ENCODE results near the gene TMEM144.
A peak's percentile ranks its signal among the peaks of the same experiment; 100 is the strongest.
"Not testable (repeated sequence)": the region's sequence is repeated elsewhere in the genome, so short reads cannot be mapped to it uniquely, and the experiment has no call there.

TMEM144 gene

DNA sequence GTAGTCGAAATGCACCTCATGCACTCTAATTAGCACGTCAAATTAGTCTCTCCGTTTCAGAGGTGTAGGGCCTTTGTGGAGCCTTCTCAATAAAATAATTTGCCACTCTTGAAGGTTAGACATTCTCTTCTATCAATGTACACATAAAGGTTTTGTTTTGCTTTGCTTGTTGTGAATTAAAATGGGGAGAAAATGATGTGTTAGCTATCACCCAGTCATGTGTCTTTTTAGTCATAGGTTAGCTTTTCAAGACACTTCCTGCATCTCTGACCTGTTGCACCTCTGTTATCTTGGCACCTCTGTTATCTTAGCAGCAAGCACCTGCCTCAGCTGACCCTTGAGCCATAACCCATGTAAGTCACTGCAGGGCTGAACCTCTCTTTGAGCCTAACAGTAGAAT is 936 bp downstream of the TMEM144 start:
- no peak for TF ChIP-seq POLR2A (IDR thresholded peaks at IDR 0.05; ENCODE audit: extremely low read depth, insufficient read length)
- TF ChIP-seq, protein P1, sequence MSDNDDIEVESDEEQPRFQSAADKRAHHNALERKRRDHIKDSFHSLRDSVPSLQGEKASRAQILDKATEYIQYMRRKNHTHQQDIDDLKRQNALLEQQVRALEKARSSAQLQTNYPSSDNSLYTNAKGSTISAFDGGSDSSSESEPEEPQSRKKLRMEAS (IDR thresholded peaks at IDR 0.05; ENCODE audit: low read depth, low read length) = no peak
- TF ChIP-seq, protein P2, sequence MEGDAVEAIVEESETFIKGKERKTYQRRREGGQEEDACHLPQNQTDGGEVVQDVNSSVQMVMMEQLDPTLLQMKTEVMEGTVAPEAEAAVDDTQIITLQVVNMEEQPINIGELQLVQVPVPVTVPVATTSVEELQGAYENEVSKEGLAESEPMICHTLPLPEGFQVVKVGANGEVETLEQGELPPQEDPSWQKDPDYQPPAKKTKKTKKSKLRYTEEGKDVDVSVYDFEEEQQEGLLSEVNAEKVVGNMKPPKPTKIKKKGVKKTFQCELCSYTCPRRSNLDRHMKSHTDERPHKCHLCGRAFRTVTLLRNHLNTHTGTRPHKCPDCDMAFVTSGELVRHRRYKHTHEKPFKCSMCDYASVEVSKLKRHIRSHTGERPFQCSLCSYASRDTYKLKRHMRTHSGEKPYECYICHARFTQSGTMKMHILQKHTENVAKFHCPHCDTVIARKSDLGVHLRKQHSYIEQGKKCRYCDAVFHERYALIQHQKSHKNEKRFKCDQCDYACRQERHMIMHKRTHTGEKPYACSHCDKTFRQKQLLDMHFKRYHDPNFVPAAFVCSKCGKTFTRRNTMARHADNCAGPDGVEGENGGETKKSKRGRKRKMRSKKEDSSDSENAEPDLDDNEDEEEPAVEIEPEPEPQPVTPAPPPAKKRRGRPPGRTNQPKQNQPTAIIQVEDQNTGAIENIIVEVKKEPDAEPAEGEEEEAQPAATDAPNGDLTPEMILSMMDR (IDR thresholded peaks at IDR 0.05; ENCODE audit: low read depth, low read length) = no peak
- no peak for TF ChIP-seq MYC (IDR thresholded peaks at IDR 0.05; ENCODE audit: low read depth, low read length)
- H3K4me3 ChIP-seq (ENCODE audit: low read depth, low read length) = peak overlapping the region; percentile 53
- no peak for DNase-seq (ENCODE audit: low read depth)

DNA sequence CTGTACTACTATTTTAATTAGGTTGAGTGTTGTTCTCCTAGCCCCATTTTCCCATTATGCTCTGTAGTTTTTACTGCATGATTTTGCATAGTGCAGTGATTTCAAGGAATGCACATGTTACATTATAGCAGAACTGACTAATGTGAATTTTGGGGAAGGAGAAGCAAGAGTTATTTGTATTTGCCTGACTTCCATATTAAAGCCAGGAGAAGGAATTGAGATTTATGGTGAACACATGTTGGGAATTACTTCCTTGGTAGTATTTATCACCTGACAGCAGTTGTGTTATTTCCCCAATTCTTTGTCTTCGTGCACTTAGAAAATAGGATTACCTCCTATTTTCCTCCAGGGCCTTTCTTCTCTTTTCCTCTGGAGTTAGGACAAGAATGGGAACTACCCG is 3.2 kb downstream of the TMEM144 start:
- H3K4me3 ChIP-seq (ENCODE audit: low read depth, low read length) = no peak overlapping the region
- no peak for DNase-seq (ENCODE audit: low read depth)
- TF ChIP-seq, protein P2 (IDR thresholded peaks at IDR 0.05; ENCODE audit: low read depth, low read length) = no peak
- TF ChIP-seq, protein P1 (IDR thresholded peaks at IDR 0.05; ENCODE audit: low read depth, low read length) = no peak
- TF ChIP-seq MYC (IDR thresholded peaks at IDR 0.05; ENCODE audit: low read depth, low read length) = no peak
- TF ChIP-seq POLR2A (IDR thresholded peaks at IDR 0.05; ENCODE audit: extremely low read depth, insufficient read length) = no peak

DNA sequence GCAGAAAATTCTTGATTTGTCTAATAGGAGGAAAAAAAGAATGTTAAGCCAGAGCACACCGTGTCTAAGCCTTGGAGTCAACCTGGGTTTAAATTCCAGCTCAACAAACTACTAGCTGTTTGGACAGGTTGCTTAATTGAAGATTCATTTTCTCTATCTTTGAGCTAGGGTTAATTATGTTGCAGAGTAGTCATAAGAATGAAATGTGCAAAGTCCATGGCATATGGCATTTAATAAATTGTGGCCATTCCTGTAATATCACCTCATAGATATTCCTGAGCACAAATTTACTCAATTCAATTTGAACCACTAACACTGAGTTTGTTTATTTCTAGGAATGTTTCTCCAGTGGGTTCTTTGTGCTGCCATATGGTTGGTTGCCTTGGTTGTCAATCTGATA is 4.6 kb downstream of the TMEM144 start:
- TF ChIP-seq MYC (IDR thresholded peaks at IDR 0.05; ENCODE audit: low read depth, low read length) = no peak
- no peak for TF ChIP-seq POLR2A (IDR thresholded peaks at IDR 0.05; ENCODE audit: extremely low read depth, insufficient read length)
- TF ChIP-seq, protein P1 (IDR thresholded peaks at IDR 0.05; ENCODE audit: low read depth, low read length) = no peak
- TF ChIP-seq, protein P2 (IDR thresholded peaks at IDR 0.05; ENCODE audit: low read depth, low read length) = no peak
- no peak for DNase-seq (ENCODE audit: low read depth)
- no peak overlapping the region for H3K4me3 ChIP-seq (ENCODE audit: low read depth, low read length)

DNA sequence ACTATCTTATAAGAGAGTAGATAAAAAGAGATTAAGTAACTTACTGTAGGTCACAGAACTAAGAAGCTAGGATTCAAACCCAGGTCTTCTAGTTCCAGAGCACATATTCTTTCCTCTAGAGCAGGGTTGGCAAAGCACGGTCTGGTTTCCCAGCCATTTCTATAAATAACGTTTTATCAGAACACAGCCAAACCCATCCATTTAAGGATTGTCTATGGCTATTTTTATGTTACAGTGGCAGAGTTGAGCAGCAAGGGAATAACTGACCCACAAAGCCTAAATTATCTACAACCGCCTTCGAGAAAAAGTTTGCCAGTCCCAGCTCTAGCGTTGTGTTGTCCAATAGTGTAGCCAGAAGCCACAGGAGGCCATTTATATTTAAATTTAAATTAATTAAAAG is 7.5 kb downstream of the TMEM144 start:
- H3K4me3 ChIP-seq (ENCODE audit: low read depth, low read length) = no peak overlapping the region
- no peak for DNase-seq (ENCODE audit: low read depth)
- TF ChIP-seq, protein P1 (IDR thresholded peaks at IDR 0.05; ENCODE audit: low read depth, low read length) = no peak
- TF ChIP-seq MYC (IDR thresholded peaks at IDR 0.05; ENCODE audit: low read depth, low read length) (no peak), POLR2A (IDR thresholded peaks at IDR 0.05; ENCODE audit: extremely low read depth, insufficient read length) (no peak)
- TF ChIP-seq, protein P2 (IDR thresholded peaks at IDR 0.05; ENCODE audit: low read depth, low read length) = no peak

DNA sequence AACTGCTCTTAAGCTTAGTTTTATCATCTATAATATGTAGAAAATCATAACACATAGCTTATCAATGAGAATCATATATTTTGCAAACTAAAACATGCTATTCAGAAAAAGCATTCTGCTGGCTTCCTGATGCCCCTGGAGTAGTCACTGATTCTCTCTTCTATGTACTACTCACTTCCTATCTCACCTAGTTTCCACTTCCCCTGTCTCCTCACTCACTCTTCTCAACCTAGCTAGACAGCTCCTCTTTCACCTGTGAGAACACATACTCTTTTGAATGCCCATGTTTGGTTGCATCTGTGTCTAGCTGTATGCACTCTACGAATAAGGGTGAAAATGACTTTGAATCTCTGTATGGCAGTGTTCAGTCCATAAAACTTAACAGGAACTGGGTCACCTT is 9.3 kb downstream of the TMEM144 start:
- TF ChIP-seq POLR2A (IDR thresholded peaks at IDR 0.05; ENCODE audit: extremely low read depth, insufficient read length) (no peak), MYC (IDR thresholded peaks at IDR 0.05; ENCODE audit: low read depth, low read length) (no peak)
- TF ChIP-seq, protein P2 (IDR thresholded peaks at IDR 0.05; ENCODE audit: low read depth, low read length) = no peak
- TF ChIP-seq, protein P1 (IDR thresholded peaks at IDR 0.05; ENCODE audit: low read depth, low read length) = no peak
- H3K4me3 ChIP-seq (ENCODE audit: low read depth, low read length) = no peak overlapping the region
- DNase-seq (ENCODE audit: low read depth) = no peak

DNA sequence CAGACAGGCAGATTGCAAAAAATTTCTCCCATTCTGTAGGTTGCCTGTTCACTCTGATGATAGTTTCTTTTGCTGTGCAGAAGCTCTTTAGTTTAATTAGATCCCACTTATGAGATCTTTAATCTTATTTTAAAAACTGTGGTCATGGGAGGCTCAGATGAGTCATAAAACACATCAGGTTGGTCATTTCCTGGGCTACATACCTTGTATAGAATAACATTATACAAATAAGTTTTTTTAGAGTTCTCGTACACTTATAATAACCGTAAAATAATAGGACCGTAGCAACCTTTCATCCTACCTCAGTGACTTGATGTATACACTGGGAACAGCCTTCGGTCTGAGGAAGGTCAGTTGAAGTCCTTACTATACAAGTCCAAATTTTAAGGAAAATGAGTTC is 14.0 kb downstream of the TMEM144 start:
- H3K4me3 ChIP-seq (ENCODE audit: low read depth, low read length); DNase-seq (ENCODE audit: low read depth): not testable (repeated sequence)

DNA sequence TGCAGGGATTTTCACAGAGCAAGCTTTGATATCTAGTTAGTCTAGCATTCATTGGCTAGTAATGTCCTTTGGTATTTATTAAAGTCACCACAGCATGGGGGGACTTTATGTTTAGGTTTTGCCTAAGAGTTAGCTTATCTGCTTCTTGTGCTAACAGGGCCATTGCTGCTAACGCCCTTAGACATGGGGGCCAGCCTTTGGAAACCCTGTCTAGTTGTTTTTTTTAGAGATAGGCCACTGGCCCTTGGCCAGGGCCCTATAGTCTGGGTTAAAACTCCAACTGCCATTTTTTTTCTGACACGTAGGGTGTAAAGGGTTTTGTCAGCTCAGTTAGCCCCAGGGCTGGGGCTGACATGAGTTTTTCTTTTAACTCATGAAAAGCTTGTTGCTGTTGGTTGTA is 14.7 kb downstream of the TMEM144 start:
- DNase-seq (ENCODE audit: low read depth); H3K4me3 ChIP-seq (ENCODE audit: low read depth, low read length): not testable (repeated sequence)

DNA sequence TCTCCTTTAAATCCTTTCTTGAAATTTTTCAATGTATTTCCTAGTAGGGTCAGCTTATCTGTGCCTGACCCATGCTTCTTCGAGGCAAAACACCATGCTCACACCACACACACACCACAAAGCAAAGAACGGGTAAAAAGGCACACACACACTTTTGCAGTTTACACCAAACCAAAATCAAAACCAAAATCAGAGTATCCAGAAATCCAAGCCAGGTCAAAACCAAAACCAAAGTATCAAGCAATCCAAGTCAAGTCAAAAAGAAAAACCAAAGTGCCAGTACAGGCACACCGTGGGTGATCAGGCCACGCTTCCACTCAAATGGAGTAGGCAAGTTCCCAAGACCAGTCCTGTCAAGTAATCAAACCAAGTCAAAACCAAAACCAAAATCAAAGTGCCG is 17.6 kb downstream of the TMEM144 start:
- H3K4me3 ChIP-seq (ENCODE audit: low read depth, low read length); DNase-seq (ENCODE audit: low read depth): not testable (repeated sequence)

DNA sequence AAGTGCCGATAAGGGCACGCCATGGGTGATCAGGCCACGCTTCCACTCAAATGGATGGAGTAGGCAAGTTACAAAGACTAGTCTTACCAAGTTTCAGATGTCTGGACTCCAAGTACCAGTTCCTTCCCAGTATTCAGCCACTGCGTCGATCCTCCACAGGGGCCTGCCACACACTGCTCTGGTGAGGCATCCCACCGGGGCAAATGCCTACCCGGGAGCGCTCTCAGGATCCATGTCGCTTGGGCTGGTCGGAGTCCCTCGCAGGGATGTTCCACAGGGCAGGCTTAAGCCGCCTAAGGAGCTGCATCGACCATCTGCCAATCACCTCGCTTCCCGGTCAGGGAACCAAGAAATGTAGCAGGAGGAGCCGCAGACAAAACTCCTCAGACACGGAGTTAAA is 18.1 kb downstream of the TMEM144 start:
- H3K4me3 ChIP-seq (ENCODE audit: low read depth, low read length); DNase-seq (ENCODE audit: low read depth): not testable (repeated sequence)

All from NB4 (cell line).